ENCODE results near the gene NRXN3. TPM values are rescaled to one million over a fixed set of nuclear protein-coding genes. Genes with fewer than 3 reads are reported as not detected.

The NRXN3 gene
- total RNA-seq, 4 donors from 2014 or later = 0.56 to 1.6 (median 1.1) TPM

- H3K36me3 ChIP-seq = no peaks in the 10 kb centered on the region
- intact Hi-C loops (cut with DNase I) = no loop called here
- no peak overlapping the region for H3K27ac ChIP-seq
- H3K4me1 ChIP-seq = no peaks in the 10 kb centered on the region
- no peaks in the 10 kb centered on the region for H3K9me3 ChIP-seq
- no peak for DNase-seq
- TF ChIP-seq POLR2A (IDR thresholded peaks at IDR 0.05) = no peak
- no peak for TF ChIP-seq CTCF (IDR thresholded peaks at IDR 0.05)
- H3K4me3 ChIP-seq (replicated peaks in 1 of 3) = no peak overlapping the region
- WGBS, 2 donors = 52 to 66% methylated on average over 6 of the region's 6 CpGs
- H3K27me3 ChIP-seq = no peaks in the 10 kb centered on the region
Observed at GRCh38 chr14:78721756-78722480, 551.7 kb downstream of the NRXN3 start.

GRCh38 chr14:78725086-78725485 is 554.9 kb downstream of the NRXN3 start:
- Histone ChIP-seq H3K9me3 (no peaks in the 10 kb centered on the region), H3K4me1 (no peaks in the 10 kb centered on the region), H3K27ac (no peak overlapping the region), H3K27me3 (no peaks in the 10 kb centered on the region), H3K36me3 (no peaks in the 10 kb centered on the region), H3K4me3 (replicated peaks in 1 of 3) (no peak overlapping the region)
- WGBS, 2 donors = 53 to 64% methylated on average over 1 of the region's 1 CpG
- no peak for DNase-seq
- intact Hi-C loops (cut with DNase I) = no loop called here
- no peak for TF ChIP-seq CTCF (IDR thresholded peaks at IDR 0.05)
- TF ChIP-seq POLR2A (IDR thresholded peaks at IDR 0.05) = no peak

GRCh38 chr14:78737116-78737515 is 566.9 kb downstream of the NRXN3 start:
- H3K4me3 ChIP-seq (replicated peaks in 1 of 3) = no peak overlapping the region
- no peaks in the 10 kb centered on the region for H3K4me1 ChIP-seq
- no peaks in the 10 kb centered on the region for H3K27me3 ChIP-seq
- intact Hi-C loops (cut with DNase I) = no loop called here
- no peak for DNase-seq
- 32 to 44% methylated on average over 3 of the region's 3 CpGs for WGBS, 2 donors
- TF ChIP-seq POLR2A (IDR thresholded peaks at IDR 0.05) = no peak
- no peak for TF ChIP-seq CTCF (IDR thresholded peaks at IDR 0.05)
- no peak overlapping the region for H3K27ac ChIP-seq
- H3K36me3 ChIP-seq = no peaks in the 10 kb centered on the region
- H3K9me3 ChIP-seq = no peaks in the 10 kb centered on the region

GRCh38 chr14:78737601-78738000 is 567.4 kb downstream of the NRXN3 start:
- Histone ChIP-seq H3K27ac (no peak overlapping the region), H3K9me3 (no peaks in the 10 kb centered on the region), H3K27me3 (no peaks in the 10 kb centered on the region), H3K4me3 (replicated peaks in 1 of 3) (no peak overlapping the region), H3K36me3 (no peaks in the 10 kb centered on the region), H3K4me1 (no peaks in the 10 kb centered on the region)
- WGBS, 2 donors = 68 to 69% methylated on average over 6 of the region's 6 CpGs
- intact Hi-C loops (cut with DNase I) = no loop called here
- TF ChIP-seq CTCF (IDR thresholded peaks at IDR 0.05) (no peak), POLR2A (IDR thresholded peaks at IDR 0.05) (no peak)
- DNase-seq = no peak

- DNase-seq = no peak
- Histone ChIP-seq H3K27me3 (no peaks in the 10 kb centered on the region), H3K36me3 (no peaks in the 10 kb centered on the region), H3K4me1 (no peaks in the 10 kb centered on the region), H3K4me3 (replicated peaks in 1 of 3) (no peak overlapping the region), H3K27ac (no peak overlapping the region), H3K9me3 (no peaks in the 10 kb centered on the region)
- intact Hi-C loops (cut with DNase I) = no loop called here
- TF ChIP-seq POLR2A (IDR thresholded peaks at IDR 0.05) (no peak), CTCF (IDR thresholded peaks at IDR 0.05) (no peak)
- 41 to 48% methylated on average over 3 of the region's 3 CpGs for WGBS, 2 donors
Observed at GRCh38 chr14:78746086-78746595, 576.0 kb downstream of the NRXN3 start.
